Spleen (tissue), 7 donors: ENCODE results near the gene PCCA.

ENCODE experiments used
- CTCF ChIP-seq, 11 experiments: fragments of 200-600 bp in 7 of 11; fragments of 450-650 bp in 4 of 11; sonication (generic) in 4 of 11; IDR thresholded peaks in 8 of 11; conservative IDR thresholded peaks in 3 of 11; 1 replicate in 7 of 11; 2 replicates in 4 of 11; pipeline versions ENCODE4 v1.4.0 to v1.8.0; 2016 to 2021; ENCODE audit warnings: antibody characterized with exemption in 11 of 11, inconsistent platforms in 4 of 11, mild to moderate bottlenecking in 1 of 11
- POLR2A ChIP-seq, 3 donors: fragments of 450-650 bp; IDR thresholded peaks; one replicate each; pipeline ENCODE4 v1.5.1; 2017; ENCODE audit warnings: antibody characterized with exemption in 3 of 3, mild to moderate bottlenecking in 1 of 3
- POLR2AphosphoS5 ChIP-seq, 3 donors: sonication (generic); formaldehyde crosslinking; IDR thresholded peaks; one replicate each; pipeline ENCODE4 v1.5.1; 2017; ENCODE audit warnings: antibody characterized with exemption in 3 of 3
- donor health status: DM: no; HTN: no; CAD: no; lungs with moderate emphysema.
- donor health status: DM: no; HTN: no; CAD: no.
- donor health status: DM: no; HTN: no; CAD: no.

- TF ChIP-seq POLR2A (IDR thresholded peaks at IDR 0.05), result no peak
- TF ChIP-seq CTCF (IDR thresholded peaks at IDR 0.05 in 8 of 11, conservative IDR thresholded peaks at IDR 0.05 in 3 of 11), result no peak
- TF ChIP-seq POLR2AphosphoS5 (IDR thresholded peaks at IDR 0.05), result no peak
Measured at GRCh38 chr13:100338275-100338674, 249.4 kb downstream of the PCCA start.
